ENCODE data around the gene FFAR2.
"Not testable (repeated sequence)": the region's sequence is repeated elsewhere in the genome, so short reads cannot be mapped to it uniquely, and the experiment has no call there.

FFAR2 gene

DNA sequence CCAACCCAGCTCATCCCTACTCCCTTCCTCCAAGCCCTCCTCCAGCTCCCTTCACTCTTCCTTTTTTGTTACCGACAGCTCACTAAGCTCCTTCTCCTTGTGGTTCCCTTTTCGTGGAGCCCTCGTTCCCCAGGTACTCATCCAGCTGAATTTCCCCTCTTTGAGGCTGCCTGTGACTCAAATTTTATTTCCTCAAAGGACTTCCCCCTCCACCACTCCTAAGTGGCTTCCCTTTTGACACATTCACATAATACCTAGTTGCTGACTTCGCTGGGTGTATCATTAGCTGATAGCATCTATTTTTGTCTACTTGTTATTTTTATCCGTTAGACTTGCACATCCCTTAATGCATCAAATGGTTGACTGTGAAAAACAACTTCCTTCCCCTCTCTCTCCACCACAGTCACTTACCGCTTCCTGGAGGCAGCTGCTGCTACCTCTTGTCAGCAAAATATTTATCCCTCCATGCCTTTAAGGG, 14.5 kb downstream of the FFAR2 start:
- no peaks in the 10 kb centered on the region for H3K4me1 ChIP-seq (ENCODE audit: insufficient read depth, poor library complexity, severe bottlenecking)

GRCh38 chr19:35462956-35463355, 14.9 kb downstream of the FFAR2 start:
- H3K4me1 ChIP-seq (ENCODE audit: insufficient read depth, poor library complexity, severe bottlenecking); DNase-seq (ENCODE audit: low spot score); H3K9me3 ChIP-seq (ENCODE audit: severe bottlenecking); H3K4me3 ChIP-seq (ENCODE audit: severe bottlenecking); H3K36me3 ChIP-seq (ENCODE audit: low read depth); H3K27me3 ChIP-seq (ENCODE audit: insufficient read depth, poor library complexity, severe bottlenecking); ATAC-seq (ENCODE audit: low read depth); H3K27ac ChIP-seq (ENCODE audit: poor library complexity, severe bottlenecking): not testable (repeated sequence)

More for the DNA sequence above, 14.5 kb downstream of the FFAR2 start:
- Histone ChIP-seq H3K4me3 (ENCODE audit: severe bottlenecking) (no peak overlapping the region), H3K9me3 (ENCODE audit: severe bottlenecking) (no peaks in the 10 kb centered on the region), H3K36me3 (ENCODE audit: low read depth) (no peaks in the 10 kb centered on the region), H3K27ac (ENCODE audit: poor library complexity, severe bottlenecking) (no peak overlapping the region), H3K27me3 (ENCODE audit: insufficient read depth, poor library complexity, severe bottlenecking) (no peaks in the 10 kb centered on the region)
- TF ChIP-seq, protein P1, sequence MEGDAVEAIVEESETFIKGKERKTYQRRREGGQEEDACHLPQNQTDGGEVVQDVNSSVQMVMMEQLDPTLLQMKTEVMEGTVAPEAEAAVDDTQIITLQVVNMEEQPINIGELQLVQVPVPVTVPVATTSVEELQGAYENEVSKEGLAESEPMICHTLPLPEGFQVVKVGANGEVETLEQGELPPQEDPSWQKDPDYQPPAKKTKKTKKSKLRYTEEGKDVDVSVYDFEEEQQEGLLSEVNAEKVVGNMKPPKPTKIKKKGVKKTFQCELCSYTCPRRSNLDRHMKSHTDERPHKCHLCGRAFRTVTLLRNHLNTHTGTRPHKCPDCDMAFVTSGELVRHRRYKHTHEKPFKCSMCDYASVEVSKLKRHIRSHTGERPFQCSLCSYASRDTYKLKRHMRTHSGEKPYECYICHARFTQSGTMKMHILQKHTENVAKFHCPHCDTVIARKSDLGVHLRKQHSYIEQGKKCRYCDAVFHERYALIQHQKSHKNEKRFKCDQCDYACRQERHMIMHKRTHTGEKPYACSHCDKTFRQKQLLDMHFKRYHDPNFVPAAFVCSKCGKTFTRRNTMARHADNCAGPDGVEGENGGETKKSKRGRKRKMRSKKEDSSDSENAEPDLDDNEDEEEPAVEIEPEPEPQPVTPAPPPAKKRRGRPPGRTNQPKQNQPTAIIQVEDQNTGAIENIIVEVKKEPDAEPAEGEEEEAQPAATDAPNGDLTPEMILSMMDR (IDR thresholded peaks at IDR 0.05; ENCODE audit: poor library complexity, severe bottlenecking): no peak
- DNase-seq (ENCODE audit: low spot score) (no peak), ATAC-seq (ENCODE audit: low read depth) (no peak)

GRCh38 chr19:35466259-35466658, 18.2 kb downstream of the FFAR2 start:
- H3K9me3 ChIP-seq (ENCODE audit: severe bottlenecking): no peaks in the 10 kb centered on the region
- H3K27me3 ChIP-seq (ENCODE audit: insufficient read depth, poor library complexity, severe bottlenecking): no peaks in the 10 kb centered on the region
- DNase-seq (ENCODE audit: low spot score): no peak
- TF ChIP-seq, protein P1 (IDR thresholded peaks at IDR 0.05; ENCODE audit: poor library complexity, severe bottlenecking): no peak
- no peak overlapping the region for H3K27ac ChIP-seq (ENCODE audit: poor library complexity, severe bottlenecking)
- H3K36me3 ChIP-seq (ENCODE audit: low read depth): no peaks in the 10 kb centered on the region
- no peak for ATAC-seq (ENCODE audit: low read depth)
- H3K4me1 ChIP-seq (ENCODE audit: insufficient read depth, poor library complexity, severe bottlenecking): no peaks in the 10 kb centered on the region
- no peak overlapping the region for H3K4me3 ChIP-seq (ENCODE audit: severe bottlenecking)

GRCh38 chr19:35468637-35469036, 20.6 kb downstream of the FFAR2 start:
- peak; percentile 84; the same call in 2 of the 3 replicates for ATAC-seq (ENCODE audit: low read depth)
- Histone ChIP-seq H3K27me3 (ENCODE audit: insufficient read depth, poor library complexity, severe bottlenecking) (no peaks in the 10 kb centered on the region), H3K27ac (ENCODE audit: poor library complexity, severe bottlenecking) (no peak overlapping the region), H3K36me3 (ENCODE audit: low read depth) (no peaks in the 10 kb centered on the region), H3K4me1 (ENCODE audit: insufficient read depth, poor library complexity, severe bottlenecking) (no peaks in the 10 kb centered on the region), H3K9me3 (ENCODE audit: severe bottlenecking) (no peaks in the 10 kb centered on the region), H3K4me3 (ENCODE audit: severe bottlenecking) (no peak overlapping the region)
- TF ChIP-seq, protein P1 (IDR thresholded peaks at IDR 0.05; ENCODE audit: poor library complexity, severe bottlenecking): peak; percentile 58
- DNase-seq (ENCODE audit: low spot score): no peak

DNA sequence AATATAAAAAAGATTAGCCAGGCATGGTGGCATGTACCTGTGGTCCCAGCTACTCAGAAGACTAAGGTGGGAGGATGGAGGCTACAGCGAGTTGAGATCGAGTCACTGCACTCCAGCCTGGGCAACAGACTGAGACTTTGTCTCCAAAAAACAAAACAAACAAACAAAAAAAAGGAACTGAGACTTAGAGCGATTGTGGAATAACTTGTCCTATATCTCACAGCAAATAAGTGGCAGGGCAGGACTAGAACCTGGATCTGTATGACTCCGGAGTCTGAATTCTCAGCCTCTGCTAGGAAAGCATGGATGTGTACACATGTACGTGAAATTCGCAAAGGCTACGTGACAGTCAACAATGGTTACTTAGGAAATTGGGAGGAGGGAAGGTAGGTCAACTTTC, 22.1 kb downstream of the FFAR2 start:
- Histone ChIP-seq H3K36me3 (ENCODE audit: low read depth) (no peaks in the 10 kb centered on the region), H3K4me3 (ENCODE audit: severe bottlenecking) (no peak overlapping the region), H3K4me1 (ENCODE audit: insufficient read depth, poor library complexity, severe bottlenecking) (no peaks in the 10 kb centered on the region), H3K27ac (ENCODE audit: poor library complexity, severe bottlenecking) (no peak overlapping the region), H3K27me3 (ENCODE audit: insufficient read depth, poor library complexity, severe bottlenecking) (no peaks in the 10 kb centered on the region), H3K9me3 (ENCODE audit: severe bottlenecking) (no peaks in the 10 kb centered on the region)
- no peak for ATAC-seq (ENCODE audit: low read depth)
- no peak for DNase-seq (ENCODE audit: low spot score)
- TF ChIP-seq, protein P1 (IDR thresholded peaks at IDR 0.05; ENCODE audit: poor library complexity, severe bottlenecking): no peak

DNA sequence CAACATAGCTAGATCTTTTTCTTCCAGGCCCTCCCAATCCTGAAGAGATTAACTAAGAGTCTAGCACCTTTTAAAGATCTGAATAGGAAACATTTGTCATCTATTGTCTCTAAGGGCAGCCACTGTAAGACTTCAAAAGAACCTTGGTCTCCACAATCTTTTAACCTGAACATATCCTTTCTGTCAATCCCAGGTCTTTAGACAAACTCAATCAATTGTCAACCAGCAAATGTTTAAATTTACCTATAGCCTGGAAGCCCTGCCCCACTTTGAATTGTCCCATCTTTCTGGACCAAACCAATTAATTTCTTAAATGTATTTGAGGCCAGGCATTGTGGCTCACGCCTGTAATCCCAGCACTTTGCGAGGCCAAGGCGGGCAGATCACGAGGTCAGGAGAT, 23.0 kb downstream of the FFAR2 start:
- not testable (repeated sequence) for ATAC-seq (ENCODE audit: low read depth)

More for the DNA sequence above, 23.0 kb downstream of the FFAR2 start:
- not testable (repeated sequence) for H3K4me1 ChIP-seq (ENCODE audit: insufficient read depth, poor library complexity, severe bottlenecking); H3K27me3 ChIP-seq (ENCODE audit: insufficient read depth, poor library complexity, severe bottlenecking); H3K4me3 ChIP-seq (ENCODE audit: severe bottlenecking); H3K9me3 ChIP-seq (ENCODE audit: severe bottlenecking); DNase-seq (ENCODE audit: low spot score); H3K36me3 ChIP-seq (ENCODE audit: low read depth); H3K27ac ChIP-seq (ENCODE audit: poor library complexity, severe bottlenecking)
